ENCODE results near the gene CARMIL1.
"Not testable (repeated sequence)": the region's sequence is repeated elsewhere in the genome, so short reads cannot be mapped to it uniquely, and the experiment has no call there.

Gene CARMIL1

GRCh38 chr6:25371037-25371347, 91.8 kb downstream of the CARMIL1 start:
- no peak for DNase-seq

GRCh38 chr6:25375125-25375524, 96.0 kb downstream of the CARMIL1 start:
- no peak for DNase-seq

GRCh38 chr6:25377664-25378063, 98.5 kb downstream of the CARMIL1 start:
- no peak for DNase-seq

DNA sequence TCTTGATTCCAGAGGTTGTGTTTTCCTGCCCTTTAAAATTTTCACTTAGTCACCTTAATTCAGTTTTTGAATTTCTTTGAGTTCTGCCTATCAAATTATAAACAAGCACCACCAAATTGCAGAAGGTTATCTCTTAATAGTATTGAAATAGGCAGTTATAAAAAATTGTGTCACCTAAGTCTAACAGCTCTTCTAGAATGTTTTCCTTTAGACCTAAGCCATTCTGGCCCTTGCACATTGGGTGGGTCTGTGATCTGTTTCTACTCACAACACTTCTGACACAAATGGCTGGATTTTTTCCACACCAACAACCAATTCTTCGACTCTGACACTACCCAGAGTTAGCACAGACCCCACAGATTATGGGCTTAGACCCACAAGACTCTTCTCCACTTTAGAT, 101.9 kb downstream of the CARMIL1 start:
- DNase-seq: no peak

DNA sequence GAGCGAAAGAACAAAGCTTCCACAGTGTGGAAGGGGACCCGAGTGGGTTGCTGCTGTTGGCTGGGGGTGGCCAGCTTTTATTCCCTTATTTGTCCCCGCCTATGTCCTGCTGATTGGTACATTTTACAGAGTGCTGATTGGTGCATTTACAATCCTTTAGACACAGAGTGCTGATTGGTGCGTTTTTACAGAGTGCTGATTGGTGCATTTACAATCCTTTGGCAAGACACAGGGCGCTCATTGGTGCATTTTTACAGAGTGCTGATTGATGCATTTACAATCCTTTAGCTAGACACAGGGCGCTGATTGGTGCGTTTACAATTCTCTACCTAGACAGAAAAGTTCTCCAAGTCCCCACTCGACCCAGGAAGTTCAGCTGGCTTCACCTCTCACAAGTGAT, 103.3 kb downstream of the CARMIL1 start:
- not testable (repeated sequence) for DNase-seq

GRCh38 chr6:25384234-25384633, 105.1 kb downstream of the CARMIL1 start:
- no peak for DNase-seq

- no peak for DNase-seq
Measured at GRCh38 chr6:25384967-25385366, 105.8 kb downstream of the CARMIL1 start.

- DNase-seq: no peak
Measured at GRCh38 chr6:25387483-25387882, 108.3 kb downstream of the CARMIL1 start.

GRCh38 chr6:25387911-25388310, 108.7 kb downstream of the CARMIL1 start:
- DNase-seq: no peak

- no peak for DNase-seq
Measured at GRCh38 chr6:25388776-25389175, 109.6 kb downstream of the CARMIL1 start.

DNA sequence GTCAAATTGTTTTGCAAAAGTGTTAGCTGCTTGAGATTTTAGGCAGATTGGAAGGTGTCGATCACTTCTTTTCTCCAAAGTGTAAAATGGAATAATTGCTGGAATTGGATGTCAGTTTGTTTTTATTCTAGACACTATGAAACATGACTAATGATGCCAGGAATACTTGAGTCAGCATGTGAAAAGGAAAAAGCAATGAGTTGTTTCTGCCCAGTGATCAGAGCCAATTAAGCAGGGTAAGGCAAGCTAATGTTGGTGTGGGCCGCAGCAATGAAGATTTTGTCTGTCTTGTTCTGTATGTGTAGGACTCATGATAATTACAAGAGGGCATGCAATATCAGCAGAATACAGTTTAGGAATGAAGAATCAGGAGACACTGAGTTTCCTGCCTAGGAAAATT, 110.3 kb downstream of the CARMIL1 start:
- DNase-seq: no peak

GRCh38 chr6:25392372-25392771, 113.2 kb downstream of the CARMIL1 start:
- no peak for DNase-seq

DNA sequence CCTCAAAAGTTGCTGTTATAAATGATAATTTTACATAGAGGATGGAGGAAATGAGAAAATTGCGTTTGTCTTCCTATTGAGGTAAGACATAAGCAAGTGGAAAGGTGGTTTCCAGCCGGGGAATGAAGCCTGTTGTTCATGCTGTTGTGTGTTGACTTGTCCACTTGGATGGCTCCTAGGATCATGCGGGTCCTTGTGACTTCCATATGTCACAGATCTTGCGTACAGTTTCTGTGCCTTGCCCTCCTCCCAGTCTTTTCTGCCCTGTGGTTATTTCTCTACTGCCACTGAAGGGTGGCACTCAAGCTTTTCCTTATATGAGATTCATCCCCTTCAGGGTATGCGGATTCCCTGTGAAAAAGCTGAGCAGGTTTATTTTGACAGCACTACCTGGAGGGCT, 116.6 kb downstream of the CARMIL1 start:
- DNase-seq: no peak

DNA sequence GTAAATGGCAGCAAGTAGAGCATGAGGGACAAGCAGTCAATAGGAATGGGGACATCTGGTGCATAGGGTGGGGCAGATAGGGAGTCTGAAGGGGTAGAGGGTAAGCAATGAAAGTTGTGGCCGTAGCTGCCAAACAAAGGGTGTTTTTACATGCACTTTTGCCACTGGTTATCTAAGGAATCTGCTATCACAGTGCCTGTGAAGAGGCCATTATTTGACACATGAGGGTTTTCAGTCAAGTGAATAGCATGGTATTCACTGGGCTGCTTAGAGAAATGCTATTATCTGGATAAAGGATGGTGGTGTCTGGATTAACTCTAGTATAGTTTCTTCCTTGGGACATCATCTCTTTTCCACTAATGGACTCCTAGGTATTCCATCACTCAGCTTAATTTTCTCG, 118.2 kb downstream of the CARMIL1 start:
- no peak for DNase-seq

DNA sequence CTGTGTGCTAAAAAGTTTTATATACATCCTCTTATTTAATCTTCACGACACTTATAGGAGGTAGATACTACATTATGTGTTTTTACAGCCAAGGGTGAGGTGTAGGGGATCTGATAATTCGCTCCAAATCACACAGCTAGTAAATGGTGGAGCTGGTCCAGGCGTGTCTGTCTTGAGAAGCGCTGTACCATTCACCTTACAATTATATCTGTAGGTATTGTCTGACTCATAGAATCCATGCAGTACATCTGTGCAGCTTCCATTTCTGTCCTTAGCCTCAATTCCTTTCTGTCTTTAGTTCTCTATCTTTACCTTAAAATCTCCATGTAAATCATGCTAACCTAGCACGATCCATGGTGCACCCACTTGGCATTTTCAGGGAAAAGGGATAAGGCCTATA, 120.7 kb downstream of the CARMIL1 start:
- no peak for DNase-seq

- no peak for DNase-seq
Measured at GRCh38 chr6:25401711-25402110, 122.5 kb downstream of the CARMIL1 start.

- DNase-seq: no peak
Measured at GRCh38 chr6:25402125-25402524, 123.0 kb downstream of the CARMIL1 start.

- DNase-seq: no peak
Measured at GRCh38 chr6:25403150-25403549, 124.0 kb downstream of the CARMIL1 start.

DNA sequence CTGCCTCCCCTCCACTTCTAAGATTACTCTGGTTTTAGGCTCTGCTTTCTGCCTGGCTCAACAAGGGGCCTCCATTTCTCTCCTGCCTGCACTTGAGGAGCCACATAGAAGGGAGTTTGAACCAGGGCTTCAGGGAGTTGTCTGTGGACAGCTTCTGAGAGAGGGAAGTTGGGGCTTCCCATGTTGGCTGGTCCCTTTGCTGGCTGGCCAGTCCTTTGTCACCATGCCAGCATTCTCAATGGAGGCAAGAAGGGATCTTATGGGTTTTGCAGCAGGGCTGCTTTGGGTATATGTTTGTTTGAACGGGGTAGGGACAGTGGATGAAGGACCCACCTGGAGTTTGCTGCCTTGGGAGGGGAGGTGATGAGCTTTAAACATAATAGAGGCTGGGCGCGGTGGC, 124.9 kb downstream of the CARMIL1 start:
- no peak for DNase-seq

DNA sequence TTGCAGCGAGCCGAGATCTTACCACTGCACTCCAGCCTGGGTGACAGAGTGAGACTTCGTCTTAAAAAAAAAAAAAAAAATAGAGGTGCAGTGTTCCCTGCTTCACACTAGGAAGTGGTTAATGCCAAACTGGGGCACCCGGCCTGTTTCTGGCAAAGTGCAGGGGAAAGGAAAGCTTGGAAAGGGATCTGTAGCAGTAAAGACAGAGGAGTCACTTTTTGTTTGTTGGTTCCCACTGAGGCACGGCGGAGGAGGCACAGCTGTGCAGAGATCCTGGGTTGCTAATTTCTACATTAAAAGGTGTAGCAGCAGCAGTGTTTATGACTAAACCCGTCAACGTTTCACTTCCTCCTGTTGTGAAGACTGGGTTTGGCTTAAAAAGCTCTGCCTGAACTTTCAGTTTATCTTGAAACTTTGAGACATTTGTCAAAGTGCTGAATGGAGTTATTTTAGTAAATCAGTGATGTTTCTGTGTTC, 125.6 kb downstream of the CARMIL1 start:
- peak; percentile 24 to 32 for DNase-seq

DNA sequence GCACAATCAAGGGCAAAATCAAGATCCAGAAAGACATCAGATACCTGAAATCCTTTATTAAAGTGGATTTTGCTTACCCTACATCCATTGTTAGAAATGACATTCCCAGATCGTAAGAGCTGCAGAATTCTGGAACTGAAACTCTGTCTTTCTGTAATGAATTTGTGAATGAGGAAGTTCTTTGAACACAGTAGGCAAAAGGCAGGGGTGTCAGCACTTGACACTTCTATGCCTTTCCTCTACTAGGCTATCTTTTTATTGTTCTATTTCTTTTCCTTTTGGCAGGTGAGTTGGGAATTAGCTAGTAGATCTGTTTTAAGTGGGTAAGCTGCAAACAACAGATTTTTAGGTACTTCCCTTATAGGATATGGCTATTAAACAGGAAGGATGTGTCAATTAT, 126.3 kb downstream of the CARMIL1 start:
- DNase-seq: no peak

DNA sequence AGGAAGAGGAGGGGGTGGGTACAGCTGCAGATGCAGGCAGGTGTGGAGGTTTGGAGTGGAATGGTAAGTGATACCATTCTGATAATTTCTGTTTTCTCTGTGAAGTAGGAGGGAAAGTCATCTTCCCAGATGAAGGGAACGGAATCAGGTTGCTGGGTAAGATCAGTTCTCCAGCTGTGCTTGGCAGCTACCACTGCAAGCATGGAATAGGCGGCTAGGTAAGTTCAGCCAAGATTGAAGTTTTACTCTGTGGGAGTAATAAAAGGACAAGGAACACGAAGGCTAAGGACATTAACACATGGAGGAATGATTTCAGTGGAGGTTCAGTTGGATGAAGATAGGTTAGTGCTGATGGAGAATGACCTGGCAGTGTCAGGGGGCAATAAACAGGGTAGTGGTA, 128.3 kb downstream of the CARMIL1 start:
- DNase-seq: no peak

- DNase-seq: no peak
Measured at GRCh38 chr6:25410102-25410501, 130.9 kb downstream of the CARMIL1 start.

DNA sequence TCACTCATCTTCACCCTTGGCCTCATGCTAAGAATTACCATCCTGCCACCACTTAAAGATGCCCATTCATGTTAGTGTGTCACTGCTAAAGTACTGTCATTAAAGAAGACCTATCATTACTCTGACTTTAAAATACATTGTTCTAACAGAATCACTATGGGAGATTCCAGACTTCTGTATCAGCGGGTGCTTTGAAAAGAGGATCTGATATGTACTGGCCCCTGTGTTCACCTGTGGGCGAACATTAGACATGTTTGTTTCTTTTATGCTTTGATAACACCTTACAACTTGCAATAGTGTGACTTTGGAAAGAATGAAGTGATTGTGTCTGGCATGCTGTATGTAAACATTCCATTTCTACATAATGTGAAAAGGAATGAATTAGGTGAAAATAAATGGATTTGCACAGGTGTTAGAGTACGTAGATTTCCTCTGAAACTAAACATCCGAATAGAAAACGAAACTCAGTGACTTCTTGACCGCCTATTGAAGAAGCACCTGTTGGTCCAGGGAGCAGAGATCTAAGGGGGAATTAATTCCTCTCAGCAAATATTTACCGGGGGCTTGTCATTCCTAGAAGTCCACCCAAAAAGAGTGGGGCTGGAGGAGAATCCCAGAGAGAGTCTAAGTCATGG, 132.3 kb downstream of the CARMIL1 start:
- DNase-seq: no peak

- peak in 1 of 2 experiments; percentile 7 for DNase-seq
Measured at GRCh38 chr6:25413207-25413905, 134.2 kb downstream of the CARMIL1 start.

Data from activated CD4-positive, alpha-beta T cell treated with anti-CD3 and anti-CD28 coated beads, Interleukin-2, amount 50 U/mL, for 48 hours (primary cell).